HEK293 (cell line): ENCODE measurements around the gene GPR152.

Experiments used
- BCL11B ChIP-seq: fragments of 450-650 bp; formaldehyde crosslinking; IDR thresholded peaks from 2 replicates; pipeline ENCODE4 v1.5.1; 2016; ENCODE audit warnings: low read depth, missing biosample characterization, missing genetic modification characterization
- MYNN ChIP-seq: fragments of 450-650 bp; formaldehyde crosslinking; IDR thresholded peaks from 2 replicates; pipeline ENCODE4 v1.5.1; 2016; ENCODE audit warnings: missing biosample characterization, missing genetic modification characterization, borderline replicate concordance
- SETDB1 ChIP-seq: IDR thresholded peaks from one replicate; pipeline ENCODE4 v1.6.1; 2017; ENCODE audit warnings: mild to moderate bottlenecking, low read length, moderate library complexity, mixed read lengths; ENCODE audit not compliant: insufficient read length
- SP2 ChIP-seq: fragments of 450-650 bp; formaldehyde crosslinking; IDR thresholded peaks from 2 replicates; pipeline ENCODE4 v1.5.1; 2016; ENCODE audit warnings: missing biosample characterization, missing genetic modification characterization
- SP3 ChIP-seq: fragments of 450-650 bp; formaldehyde crosslinking; IDR thresholded peaks from 2 replicates; pipeline ENCODE4 v1.5.1; 2016; ENCODE audit warnings: missing biosample characterization, missing genetic modification characterization
- ZBTB10 ChIP-seq: fragments of 450-650 bp; formaldehyde crosslinking; IDR thresholded peaks from 2 replicates; pipeline ENCODE4 v1.5.1; 2016; ENCODE audit warnings: missing biosample characterization, missing genetic modification characterization
- ZBTB11 ChIP-seq: fragments of 450-650 bp; formaldehyde crosslinking; conservative IDR thresholded peaks from 2 replicates; pipeline ENCODE4 v1.5.1; 2016; ENCODE audit warnings: low read depth, missing biosample characterization, missing genetic modification characterization
- ZBTB8A ChIP-seq: fragments of 450-650 bp; formaldehyde crosslinking; IDR thresholded peaks from 2 replicates; pipeline ENCODE4 v1.5.1; 2016; ENCODE audit warnings: missing biosample characterization, missing genetic modification characterization
- ZNF157 ChIP-seq: fragments of 450-650 bp; formaldehyde crosslinking; IDR thresholded peaks from 2 replicates; pipeline ENCODE4 v1.5.1; 2016; ENCODE audit warnings: missing biosample characterization, missing genetic modification characterization
- ZNF335 ChIP-seq: fragments of 450-650 bp; formaldehyde crosslinking; conservative IDR thresholded peaks from 2 replicates; pipeline ENCODE4 v1.5.1; 2016; ENCODE audit warnings: missing biosample characterization, missing genetic modification characterization
- ZNF391 ChIP-seq: fragments of 450-650 bp; formaldehyde crosslinking; IDR thresholded peaks from 2 replicates; pipeline ENCODE4 v1.5.1; 2016; ENCODE audit warnings: low read depth, missing biosample characterization, missing genetic modification characterization, borderline replicate concordance
- ZNF423 ChIP-seq: fragments of 450-650 bp; formaldehyde crosslinking; IDR thresholded peaks from 2 replicates; pipeline ENCODE4 v1.5.1; 2016; ENCODE audit warnings: missing biosample characterization, missing genetic modification characterization
- ZNF548 ChIP-seq: fragments of 450-650 bp; formaldehyde crosslinking; IDR thresholded peaks from 2 replicates; pipeline ENCODE4 v1.5.1; 2016; ENCODE audit warnings: missing biosample characterization, missing genetic modification characterization
- ZNF610 ChIP-seq: fragments of 450-650 bp; formaldehyde crosslinking; IDR thresholded peaks from 2 replicates; pipeline ENCODE4 v1.5.1; 2016; ENCODE audit warnings: missing biosample characterization, missing genetic modification characterization, borderline replicate concordance
- ZNF664 ChIP-seq: fragments of 450-650 bp; formaldehyde crosslinking; IDR thresholded peaks from 2 replicates; pipeline ENCODE4 v1.5.1; 2016; ENCODE audit warnings: missing biosample characterization, missing genetic modification characterization
- ZNF670 ChIP-seq: fragments of 450-650 bp; formaldehyde crosslinking; IDR thresholded peaks from 2 replicates; pipeline ENCODE4 v1.5.1; 2016; ENCODE audit warnings: missing biosample characterization, missing genetic modification characterization, low read depth
- TF ChIP-seq, protein P1 (sequence below): fragments of 450-650 bp; formaldehyde crosslinking; IDR thresholded peaks from 2 replicates; pipeline ENCODE4 v1.5.1; 2016; ENCODE audit warnings: missing biosample characterization, missing genetic modification characterization, borderline replicate concordance
- TF ChIP-seq, protein P2 (sequence below): fragments of 450-650 bp; formaldehyde crosslinking; optimal IDR thresholded peaks from 2 replicates; pipeline ENCODE3; 2016; ENCODE audit warnings: missing biosample characterization, mild to moderate bottlenecking, missing genetic modification characterization

Gene GPR152

GRCh38 chr11:67401495-67402191 is 50.9 kb downstream of the GPR152 start, which contains the start of gene PPP1CA (continued):
- TF ChIP-seq ZBTB11 (0 out of 2 replicates have a peak, but pooled peaks have one; percentile 22), BCL11B (tag by site-specific recombination) (no peak), ZNF391 (tag by site-specific recombination) (no peak), SETDB1 (no peak), SP3 (tag by site-specific recombination) (peak; percentile 37; the same call in 1 of the 2 replicates), ZNF335 (tag by site-specific recombination) (peak; percentile 1; the same call in 1 of the 2 replicates), SP2 (tag by site-specific recombination) (peak; percentile 53), ZNF423 (tag by site-specific recombination) (no peak), ZNF610 (no peak), ZNF548 (tag by site-specific recombination) (no peak), ZBTB8A (tag by site-specific recombination) (0 out of 2 replicates have a peak, but pooled peaks have one; percentile 34), ZNF157 (no peak), ZNF670 (no peak), ZNF664 (tag by site-specific recombination) (no peak), MYNN (tag by site-specific recombination) (no peak), ZBTB10 (tag by site-specific recombination) (peak; percentile 4; the same call in 1 of the 2 replicates)
- TF ChIP-seq, protein P1, sequence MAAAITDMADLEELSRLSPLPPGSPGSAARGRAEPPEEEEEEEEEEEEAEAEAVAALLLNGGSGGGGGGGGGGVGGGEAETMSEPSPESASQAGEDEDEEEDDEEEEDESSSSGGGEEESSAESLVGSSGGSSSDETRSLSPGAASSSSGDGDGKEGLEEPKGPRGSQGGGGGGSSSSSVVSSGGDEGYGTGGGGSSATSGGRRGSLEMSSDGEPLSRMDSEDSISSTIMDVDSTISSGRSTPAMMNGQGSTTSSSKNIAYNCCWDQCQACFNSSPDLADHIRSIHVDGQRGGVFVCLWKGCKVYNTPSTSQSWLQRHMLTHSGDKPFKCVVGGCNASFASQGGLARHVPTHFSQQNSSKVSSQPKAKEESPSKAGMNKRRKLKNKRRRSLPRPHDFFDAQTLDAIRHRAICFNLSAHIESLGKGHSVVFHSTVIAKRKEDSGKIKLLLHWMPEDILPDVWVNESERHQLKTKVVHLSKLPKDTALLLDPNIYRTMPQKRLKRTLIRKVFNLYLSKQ (tag by site-specific recombination) = no peak
- TF ChIP-seq, protein P2, sequence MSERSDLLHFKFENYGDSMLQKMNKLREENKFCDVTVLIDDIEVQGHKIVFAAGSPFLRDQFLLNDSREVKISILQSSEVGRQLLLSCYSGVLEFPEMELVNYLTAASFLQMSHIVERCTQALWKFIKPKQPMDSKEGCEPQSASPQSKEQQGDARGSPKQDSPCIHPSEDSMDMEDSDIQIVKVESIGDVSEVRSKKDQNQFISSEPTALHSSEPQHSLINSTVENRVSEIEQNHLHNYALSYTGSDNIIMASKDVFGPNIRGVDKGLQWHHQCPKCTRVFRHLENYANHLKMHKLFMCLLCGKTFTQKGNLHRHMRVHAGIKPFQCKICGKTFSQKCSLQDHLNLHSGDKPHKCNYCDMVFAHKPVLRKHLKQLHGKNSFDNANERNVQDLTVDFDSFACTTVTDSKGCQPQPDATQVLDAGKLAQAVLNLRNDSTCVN = peak; percentile 10
